Measurements from ENCODE around the gene KIF21A. TPM values are rescaled to one million over a fixed set of nuclear protein-coding genes. Genes with fewer than 3 reads are reported as not detected.

Gene KIF21A
- total and polyA plus RNA-seq, 2 donors (not counting 1 experiment from before 2014, with no cell fraction given), result 2.5 to 5.9 TPM

- Histone ChIP-seq H3K9me3 (ENCODE audit: control insufficient read depth, insufficient read depth, low read depth, low read length) (no peaks in the 10 kb centered on the region), H3K27ac (ENCODE audit: insufficient read depth, low read length) (no peak overlapping the region), H3K4me2 (ENCODE audit: extremely low read depth, insufficient read depth, low read length) (no peak overlapping the region), H2AFZ (ENCODE audit: low read length) (no peak overlapping the region), H3K9ac (ENCODE audit: insufficient read depth, low read length) (no peak overlapping the region), H3K27me3 (ENCODE audit: control insufficient read depth, insufficient read depth, low read length) (no peaks in the 10 kb centered on the region), H3K79me2 (ENCODE audit: control insufficient read depth, insufficient read depth, low read length) (no peaks in the 10 kb centered on the region), H3K4me1 (ENCODE audit: control insufficient read depth, extremely low read depth, insufficient read depth, low read length) (no peaks in the 10 kb centered on the region), H3K36me3 (ENCODE audit: control insufficient read depth, insufficient read depth, low read length) (no peaks in the 10 kb centered on the region), H3K4me3 (replicated peaks in 1 of 4; ENCODE audit: control extremely low read depth in 1 of 4, insufficient read depth in 1 of 4, low read depth in 3 of 4, low read length in 4 of 4) (no peak overlapping the region), H4K20me1 (ENCODE audit: control insufficient read depth, extremely low read depth, insufficient read depth, low read length) (no peaks in the 10 kb centered on the region)
- TF ChIP-seq EZH2 (IDR thresholded peaks at IDR 0.05; ENCODE audit: low read length, missing control alignments), result no peak
- TF ChIP-seq CTCF (conservative IDR thresholded peaks at IDR 0.05 in 1 of 2, IDR thresholded peaks at IDR 0.05 in 1 of 2; ENCODE audit: low read depth in 1 of 2, low read length in 2 of 2), result no peak
- DNase-seq (ENCODE audit: low read depth in 2 of 2), result no peak
Measured at GRCh38 chr12:39287409-39287808, 155.5 kb downstream of the KIF21A start.

- no peaks in the 10 kb centered on the region for H3K9me3 ChIP-seq (ENCODE audit: control insufficient read depth, insufficient read depth, low read depth, low read length)
- DNase-seq (ENCODE audit: low read depth in 2 of 2), result no peak
- H3K4me1 ChIP-seq (ENCODE audit: control insufficient read depth, extremely low read depth, insufficient read depth, low read length), result no peaks in the 10 kb centered on the region
- no peaks in the 10 kb centered on the region for H3K79me2 ChIP-seq (ENCODE audit: control insufficient read depth, insufficient read depth, low read length)
- no peak overlapping the region for H2AFZ ChIP-seq (ENCODE audit: low read length)
- H3K4me3 ChIP-seq (replicated peaks in 1 of 4; ENCODE audit: control extremely low read depth in 1 of 4, insufficient read depth in 1 of 4, low read depth in 3 of 4, low read length in 4 of 4), result no peak overlapping the region
- H3K36me3 ChIP-seq (ENCODE audit: control insufficient read depth, insufficient read depth, low read length), result no peaks in the 10 kb centered on the region
- no peak overlapping the region for H3K4me2 ChIP-seq (ENCODE audit: extremely low read depth, insufficient read depth, low read length)
- no peaks in the 10 kb centered on the region for H4K20me1 ChIP-seq (ENCODE audit: control insufficient read depth, extremely low read depth, insufficient read depth, low read length)
- H3K27me3 ChIP-seq (ENCODE audit: control insufficient read depth, insufficient read depth, low read length), result no peaks in the 10 kb centered on the region
- H3K27ac ChIP-seq (ENCODE audit: insufficient read depth, low read length), result no peak overlapping the region
- H3K9ac ChIP-seq (ENCODE audit: insufficient read depth, low read length), result no peak overlapping the region
- TF ChIP-seq EZH2 (IDR thresholded peaks at IDR 0.05; ENCODE audit: low read length, missing control alignments), result no peak
- no peak for TF ChIP-seq CTCF (conservative IDR thresholded peaks at IDR 0.05 in 1 of 2, IDR thresholded peaks at IDR 0.05 in 1 of 2; ENCODE audit: low read depth in 1 of 2, low read length in 2 of 2)
Measured at GRCh38 chr12:39278426-39278825, 164.5 kb downstream of the KIF21A start.

- Histone ChIP-seq H3K27ac (ENCODE audit: insufficient read depth, low read length) (no peak overlapping the region), H3K36me3 (ENCODE audit: control insufficient read depth, insufficient read depth, low read length) (no peaks in the 10 kb centered on the region), H3K27me3 (ENCODE audit: control insufficient read depth, insufficient read depth, low read length) (no peaks in the 10 kb centered on the region), H2AFZ (ENCODE audit: low read length) (no peak overlapping the region), H3K9ac (ENCODE audit: insufficient read depth, low read length) (no peak overlapping the region), H4K20me1 (ENCODE audit: control insufficient read depth, extremely low read depth, insufficient read depth, low read length) (no peaks in the 10 kb centered on the region), H3K4me1 (ENCODE audit: control insufficient read depth, extremely low read depth, insufficient read depth, low read length) (no peaks in the 10 kb centered on the region), H3K4me2 (ENCODE audit: extremely low read depth, insufficient read depth, low read length) (no peak overlapping the region), H3K79me2 (ENCODE audit: control insufficient read depth, insufficient read depth, low read length) (no peaks in the 10 kb centered on the region), H3K9me3 (ENCODE audit: control insufficient read depth, insufficient read depth, low read depth, low read length) (no peaks in the 10 kb centered on the region), H3K4me3 (replicated peaks in 1 of 4; ENCODE audit: control extremely low read depth in 1 of 4, insufficient read depth in 1 of 4, low read depth in 3 of 4, low read length in 4 of 4) (no peak overlapping the region)
- no peak for TF ChIP-seq CTCF (conservative IDR thresholded peaks at IDR 0.05 in 1 of 2, IDR thresholded peaks at IDR 0.05 in 1 of 2; ENCODE audit: low read depth in 1 of 2, low read length in 2 of 2)
- TF ChIP-seq EZH2 (IDR thresholded peaks at IDR 0.05; ENCODE audit: low read length, missing control alignments), result no peak
- DNase-seq (ENCODE audit: low read depth in 2 of 2), result no peak
Measured at GRCh38 chr12:39277416-39277815, 165.5 kb downstream of the KIF21A start.
